NCI-H510A (cell line): ENCODE measurements around the gene ABTB2.
"Not testable (repeated sequence)": the region's sequence is repeated elsewhere in the genome, so short reads cannot be mapped to it uniquely, and the experiment has no call there.

Experiments
- DNase-seq: peaks from one replicate; lab custom pipeline; 2025; lab: John Stamatoyannopoulos, UW

ABTB2 gene

GRCh38 chr11:34238533-34238932 lies 119.3 kb downstream of the ABTB2 start:
- no peak for DNase-seq

GRCh38 chr11:34236572-34236971 lies 121.2 kb downstream of the ABTB2 start:
- no peak for DNase-seq

GRCh38 chr11:34235591-34236071 lies 122.2 kb downstream of the ABTB2 start:
- DNase-seq: no peak

GRCh38 chr11:34235189-34235588 lies 122.6 kb downstream of the ABTB2 start:
- no peak for DNase-seq

- no peak for DNase-seq
These were observed 123.6 kb downstream of the ABTB2 start for GRCh38 chr11:34234086-34234740.

GRCh38 chr11:34233215-34233614 lies 124.6 kb downstream of the ABTB2 start:
- DNase-seq: no peak

GRCh38 chr11:34232807-34233206 lies 125.0 kb downstream of the ABTB2 start:
- no peak for DNase-seq

- DNase-seq: no peak
These were observed 131.6 kb downstream of the ABTB2 start for GRCh38 chr11:34226210-34226609.

GRCh38 chr11:34225091-34225490 lies 132.7 kb downstream of the ABTB2 start:
- no peak for DNase-seq

GRCh38 chr11:34224434-34224966 lies 133.3 kb downstream of the ABTB2 start:
- DNase-seq: no peak

GRCh38 chr11:34223907-34224306 lies 133.9 kb downstream of the ABTB2 start:
- no peak for DNase-seq

GRCh38 chr11:34223021-34223813 lies 134.6 kb downstream of the ABTB2 start:
- DNase-seq: no peak

- no peak for DNase-seq
These were observed 135.8 kb downstream of the ABTB2 start for GRCh38 chr11:34222030-34222429.

- no peak for DNase-seq
These were observed 137.9 kb downstream of the ABTB2 start for GRCh38 chr11:34219941-34220370.

- DNase-seq: no peak
These were observed 138.5 kb downstream of the ABTB2 start for GRCh38 chr11:34219279-34219678.

GRCh38 chr11:34218756-34219155 lies 139.1 kb downstream of the ABTB2 start:
- DNase-seq: not testable (repeated sequence)

- no peak for DNase-seq
These were observed 139.7 kb downstream of the ABTB2 start for GRCh38 chr11:34218067-34218466.

- DNase-seq: no peak
These were observed 141.1 kb downstream of the ABTB2 start for GRCh38 chr11:34216706-34217105.

GRCh38 chr11:34215806-34216453 lies 141.9 kb downstream of the ABTB2 start:
- DNase-seq: no peak

GRCh38 chr11:34214961-34215805 lies 142.6 kb downstream of the ABTB2 start:
- DNase-seq: no peak

- no peak for DNase-seq
These were observed 144.4 kb downstream of the ABTB2 start for GRCh38 chr11:34213366-34213765.

- DNase-seq: no peak
These were observed 145.2 kb downstream of the ABTB2 start for GRCh38 chr11:34212566-34212965.
